T-helper 2 cell treated with Interferon-gamma antibody and Interleukin-4, amounts not matched to agents 100 ng/mL and 5 ng/mL, for 36 hours (primary cell): Measurements from ENCODE around the gene ARHGAP31. TPM values are rescaled to one million over a fixed set of nuclear protein-coding genes. Genes with fewer than 3 reads are reported as not detected.
"Not testable (repeated sequence)": the region's sequence is repeated elsewhere in the genome, so short reads cannot be mapped to it uniquely, and the experiment has no call there.

ENCODE experiments used
- intact Hi-C: fragments of 100-400 bp; cut with micrococcal nuclease; formaldehyde crosslinking; loops from one replicate; pipeline ENCODE4 v1.15.1; 2023
- total RNA-seq: library from RNA; stranded (reverse); gene quantifications from 2 replicates; pipeline ENCODE4 v1.2.3, GENCODE V29; 2022

ARHGAP31 gene
- total RNA-seq, 1 donor from 2014 or later: 2.7 TPM

DNA sequence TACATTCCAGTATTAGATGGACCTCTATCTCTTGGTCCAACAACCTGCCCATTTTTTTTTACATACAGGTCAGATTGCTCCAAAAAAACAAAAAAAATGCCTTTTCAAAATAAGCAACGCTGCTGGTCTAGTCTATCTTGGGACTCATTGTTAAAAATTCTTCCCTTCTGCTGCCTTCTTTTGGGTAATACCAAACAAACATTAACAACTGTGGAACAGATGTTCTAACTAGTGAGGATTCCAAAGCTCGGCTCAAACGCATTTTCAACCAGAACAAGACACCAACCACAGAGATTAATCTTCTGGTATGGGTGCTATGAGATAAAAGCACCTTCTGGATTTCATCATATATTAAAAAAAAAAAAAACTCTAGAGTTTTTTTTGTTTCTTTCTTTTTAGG is 24.7 kb downstream of the ARHGAP31 start:
- intact Hi-C loops: no loop called here

DNA sequence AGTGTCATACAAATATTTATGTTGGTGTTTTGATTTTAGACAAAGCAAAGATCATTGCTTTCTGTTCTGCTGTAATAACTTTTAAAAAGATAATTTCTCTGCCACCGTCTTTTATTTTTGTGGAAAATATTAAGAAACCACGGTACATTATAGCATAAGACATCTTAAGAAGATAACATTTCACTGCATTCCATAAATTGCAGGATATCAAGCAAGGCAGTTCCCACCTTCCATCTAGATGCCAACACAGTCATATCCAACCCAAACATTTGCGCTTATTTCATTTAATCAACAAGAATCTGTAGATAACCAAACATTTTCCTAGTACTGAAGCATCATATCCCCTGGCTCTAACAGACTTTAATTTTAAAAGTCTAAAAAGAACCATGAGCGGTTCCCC is 25.1 kb downstream of the ARHGAP31 start:
- intact Hi-C loops: no loop called here

DNA sequence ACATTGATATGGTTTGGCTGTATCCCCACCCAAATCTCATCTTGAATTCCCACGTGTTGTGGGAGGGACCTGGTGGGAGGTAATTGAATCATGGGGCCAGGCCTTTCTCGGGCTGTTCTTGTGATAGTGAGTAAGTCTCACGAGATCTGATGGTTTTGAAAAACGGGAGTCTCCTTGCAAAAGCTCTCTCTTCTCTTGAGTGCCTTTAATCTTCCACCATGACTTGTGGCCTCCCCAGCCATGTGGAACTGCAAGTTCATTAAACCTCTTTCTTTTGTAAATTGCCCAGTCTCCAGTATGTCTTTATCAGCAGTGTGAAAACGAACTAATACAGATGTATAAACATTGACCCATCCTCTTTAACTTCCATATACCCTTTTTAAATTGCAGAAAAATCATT is 26.6 kb downstream of the ARHGAP31 start:
- intact Hi-C loops: loop anchor here (5.0 to 10.0 kb wide), 4 partner anchors 46 to 1422 kb away; partner anchors contain the start of genes GTF2E1, LRRC58 and RABL3

DNA sequence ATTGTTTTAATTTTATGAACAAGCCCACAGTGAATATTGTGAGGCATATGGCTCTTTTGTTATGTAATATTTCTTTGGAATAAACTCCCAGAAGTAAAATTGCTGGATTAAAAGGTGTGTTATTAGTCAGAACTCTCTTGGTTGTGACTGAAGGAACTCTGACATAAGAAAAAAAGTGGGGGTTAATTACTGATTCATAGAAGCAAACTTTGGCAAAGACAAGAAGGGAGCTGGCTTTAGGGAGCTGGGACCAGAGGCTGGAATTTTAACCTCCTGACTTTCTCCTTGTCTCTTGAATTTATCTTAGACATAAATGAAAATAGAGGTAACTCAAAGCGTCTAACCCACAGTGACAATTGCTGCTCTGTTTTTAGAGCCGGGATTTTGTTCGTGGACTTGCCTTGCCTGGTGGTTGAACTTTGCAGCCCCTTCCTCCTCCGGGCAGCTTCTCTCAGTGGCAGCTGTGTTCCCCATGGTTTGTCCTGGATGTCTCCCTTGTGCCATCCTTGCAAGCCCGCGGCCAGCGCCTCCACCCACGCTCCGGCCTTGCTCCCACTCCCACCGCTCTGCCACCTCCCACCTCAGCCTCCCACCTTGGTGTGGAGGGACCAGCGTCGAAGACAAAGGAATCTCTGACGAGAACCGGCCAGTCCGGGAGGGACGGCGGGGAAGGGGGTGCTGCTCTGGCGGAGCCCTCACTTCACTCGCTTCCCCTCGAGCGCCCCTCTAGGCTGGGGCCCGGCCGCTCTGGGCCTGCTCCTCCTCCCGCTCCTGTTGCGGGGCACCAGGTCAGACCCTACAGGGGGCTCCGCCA is 28.0 kb downstream of the ARHGAP31 start:
- intact Hi-C loops: loop anchor here (2.0 to 10.0 kb wide), 5 partner anchors 31 to 1420 kb away; partner anchors contain the start of genes GTF2E1, LRRC58 and RABL3

DNA sequence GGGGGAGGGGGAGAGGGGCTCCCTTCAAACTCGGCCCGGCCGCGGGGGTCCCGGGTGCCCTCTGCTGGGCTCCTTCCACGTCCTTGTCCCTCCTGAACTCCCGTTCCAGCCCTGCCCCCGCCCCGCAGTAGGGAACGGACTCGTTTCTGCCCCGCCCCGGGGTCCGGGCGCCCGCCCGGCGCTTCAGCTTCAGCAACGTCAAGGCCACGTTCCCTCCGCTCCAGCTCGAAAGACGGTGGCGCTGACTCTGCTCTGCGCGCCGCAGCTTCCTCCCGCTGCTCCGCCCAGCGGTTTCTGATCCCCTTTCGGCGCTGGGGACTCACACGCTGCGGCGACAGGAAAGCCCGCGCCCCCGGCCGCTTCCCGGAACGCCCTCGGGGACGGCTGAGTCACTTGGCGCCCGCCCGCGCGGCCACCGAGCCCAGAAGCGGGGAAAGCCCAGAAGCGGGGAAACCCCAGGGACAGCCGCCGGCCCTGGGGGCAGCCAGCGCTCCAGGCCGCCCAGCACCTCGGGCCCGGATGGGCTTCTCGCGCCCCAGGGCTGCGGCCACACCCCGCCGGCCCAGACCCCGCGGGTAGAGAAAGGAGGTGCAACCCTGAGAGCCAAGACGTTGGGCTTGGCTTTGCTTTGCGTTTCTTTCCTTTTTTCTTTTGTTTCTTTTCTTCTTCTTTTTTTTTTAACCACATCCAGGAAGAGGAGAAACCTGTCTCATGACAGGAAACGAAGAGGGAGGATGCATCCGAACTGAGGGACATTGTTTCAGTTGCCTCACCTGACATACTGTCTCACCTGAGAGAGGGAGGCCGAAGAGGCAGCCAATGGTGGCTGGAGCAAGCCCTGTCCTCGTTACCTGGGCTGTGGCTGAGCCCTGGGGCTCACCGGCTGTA is 28.9 kb downstream of the ARHGAP31 start:
- intact Hi-C loops: loop anchor here (1.0 to 10.0 kb wide), 10 partner anchors 29 to 1419 kb away; partner anchors contain the start of genes ARHGAP31, CD80, COX17 and GTF2E1

DNA sequence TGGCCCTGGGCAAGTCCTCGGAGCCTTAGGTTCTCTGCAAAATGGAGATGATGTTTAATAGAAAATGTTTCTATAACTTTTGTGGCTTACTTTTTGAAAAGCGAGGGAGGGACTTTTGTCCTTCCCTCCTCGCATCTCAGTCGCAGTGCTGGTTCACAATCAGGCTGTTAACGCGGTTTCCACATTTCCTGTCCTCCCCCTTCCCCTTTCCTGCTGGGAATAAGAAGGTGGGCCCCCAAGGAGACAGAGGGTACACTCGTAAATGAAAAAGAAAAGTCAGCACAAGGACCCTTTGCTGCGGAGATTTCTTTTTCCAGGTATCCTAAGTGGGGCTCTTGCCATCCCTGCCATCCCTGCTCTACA is 29.5 kb downstream of the ARHGAP31 start:
- intact Hi-C loops: loop anchor here (1.0 to 10.0 kb wide), 10 partner anchors 29 to 1419 kb away; partner anchors contain the start of genes ARHGAP31, CD80, COX17 and GTF2E1

DNA sequence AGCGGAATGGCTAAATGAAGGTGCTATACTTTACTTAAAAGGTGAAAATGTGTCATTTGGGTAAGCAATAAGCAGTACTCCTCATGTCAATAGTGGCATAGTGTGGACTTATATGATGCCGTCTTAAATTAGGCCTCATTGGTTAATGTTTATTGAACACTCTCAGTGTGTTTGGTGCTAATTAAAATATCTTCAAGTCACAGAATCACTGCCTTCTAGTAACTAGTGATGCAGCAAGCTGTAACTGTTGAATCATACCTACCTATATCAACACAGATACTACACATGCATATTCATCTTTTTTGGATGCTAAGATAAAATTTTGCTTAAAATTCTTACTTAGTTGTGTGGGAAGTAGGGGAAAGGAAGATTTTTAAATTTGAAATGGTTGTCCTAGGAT is 30.7 kb downstream of the ARHGAP31 start:
- intact Hi-C loops: loop anchor here (5.0 to 10.0 kb wide), 4 partner anchors 50 to 1417 kb away; partner anchors contain the start of genes GTF2E1, LRRC58 and RABL3

DNA sequence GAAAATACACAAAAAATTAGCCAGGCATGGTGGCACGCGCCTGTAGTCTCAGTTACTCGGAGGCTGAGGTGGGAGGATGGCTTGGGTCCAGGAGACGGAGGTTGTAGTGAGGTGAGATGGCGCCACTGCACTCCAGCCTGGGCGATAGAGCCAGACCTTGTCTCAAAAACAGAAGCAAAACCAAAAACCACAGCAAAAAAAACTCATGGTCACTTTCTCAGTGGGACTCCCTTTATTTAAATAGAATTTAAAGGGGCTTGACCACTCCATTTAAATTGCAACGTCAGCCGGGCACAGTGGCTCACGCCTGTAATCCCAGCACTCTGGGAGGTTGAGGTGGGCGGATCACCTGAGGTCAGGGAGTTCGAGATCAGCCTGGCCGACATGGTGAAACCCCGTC is 32.8 kb downstream of the ARHGAP31 start:
- intact Hi-C loops: loop anchor here (10.0 kb wide), 2 partner anchors 52 to 1018 kb away; partner anchors contain the start of gene LRRC58

DNA sequence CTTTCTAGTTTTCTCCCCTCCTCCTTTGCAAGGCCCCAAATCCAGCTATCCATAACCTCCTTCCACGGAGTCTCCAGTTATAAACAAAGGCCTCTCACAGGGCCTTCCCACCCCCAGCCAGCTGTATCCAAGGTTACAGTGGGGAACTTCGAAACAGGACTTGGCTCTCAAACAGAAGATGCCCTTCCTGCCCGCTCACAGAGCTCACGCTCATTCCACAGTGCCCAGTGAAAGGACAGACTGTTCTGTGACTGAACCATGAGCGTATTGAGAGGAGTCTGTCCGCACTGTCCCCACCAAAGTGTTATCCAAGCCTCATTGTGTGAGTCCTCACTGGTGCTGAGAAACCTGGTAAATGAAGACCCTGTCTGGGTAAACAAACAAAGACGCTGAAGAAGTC is 35.4 kb downstream of the ARHGAP31 start:
- intact Hi-C loops: loop anchor here (10.0 kb wide), 2 partner anchors 55 to 1015 kb away; partner anchors contain the start of gene LRRC58

DNA sequence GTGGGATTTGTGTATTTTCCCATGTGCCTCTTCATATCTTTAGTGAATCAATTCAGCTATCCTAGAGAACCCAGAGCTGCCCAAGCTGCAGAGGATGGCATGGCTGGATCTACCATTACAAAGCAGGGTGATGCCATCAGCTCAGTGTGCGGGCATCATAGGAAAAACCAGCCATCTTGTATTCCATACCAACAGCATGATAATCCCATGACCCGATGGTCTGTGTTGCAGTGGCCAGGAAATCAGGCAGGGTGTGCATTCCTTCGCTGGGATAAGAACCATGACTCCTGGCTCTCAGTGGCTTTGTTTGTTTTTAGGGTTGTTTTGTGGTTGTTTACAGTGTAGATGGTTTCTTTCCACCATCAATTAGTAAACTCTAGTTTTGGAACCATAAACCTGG is 36.0 kb downstream of the ARHGAP31 start:
- intact Hi-C loops: no loop called here

DNA sequence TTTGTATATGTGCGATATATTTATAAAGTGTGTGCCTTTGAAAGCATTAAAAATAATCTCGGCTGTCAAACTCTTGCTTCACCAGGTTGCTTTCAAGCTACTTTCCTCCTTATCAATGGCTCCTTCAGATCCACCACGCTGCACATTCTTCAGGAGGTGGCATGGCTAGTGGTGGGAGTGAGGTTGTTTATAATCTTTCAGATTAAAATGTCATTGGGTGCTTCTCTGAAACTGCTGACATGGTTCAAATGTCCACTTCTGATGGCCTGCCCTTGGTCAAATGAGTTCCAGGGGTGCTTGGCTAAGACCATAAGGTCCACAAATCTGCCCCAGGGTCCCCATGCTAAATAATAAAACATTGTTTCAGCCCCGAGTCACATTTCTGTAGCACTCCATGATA is 36.7 kb downstream of the ARHGAP31 start:
- intact Hi-C loops: no loop called here

DNA sequence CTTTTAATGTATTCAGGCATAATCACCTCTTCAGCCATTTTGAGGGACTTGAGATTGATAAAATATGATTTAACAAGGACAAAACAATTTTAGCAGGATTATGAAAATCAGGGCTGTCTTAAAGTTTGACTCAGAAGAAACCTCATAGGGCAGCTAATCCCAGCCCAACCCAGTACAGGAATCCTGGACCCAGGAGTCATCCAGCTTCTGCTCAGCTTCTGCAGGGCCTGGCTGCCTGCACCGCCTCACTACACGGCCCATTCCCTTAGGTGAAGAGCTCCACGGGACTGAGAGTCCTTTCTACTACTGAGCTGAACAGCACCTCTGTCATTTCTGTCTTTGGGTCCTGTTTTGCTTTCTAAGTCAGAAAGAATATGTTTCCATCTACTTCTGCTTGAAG is 37.5 kb downstream of the ARHGAP31 start:
- intact Hi-C loops: no loop called here

DNA sequence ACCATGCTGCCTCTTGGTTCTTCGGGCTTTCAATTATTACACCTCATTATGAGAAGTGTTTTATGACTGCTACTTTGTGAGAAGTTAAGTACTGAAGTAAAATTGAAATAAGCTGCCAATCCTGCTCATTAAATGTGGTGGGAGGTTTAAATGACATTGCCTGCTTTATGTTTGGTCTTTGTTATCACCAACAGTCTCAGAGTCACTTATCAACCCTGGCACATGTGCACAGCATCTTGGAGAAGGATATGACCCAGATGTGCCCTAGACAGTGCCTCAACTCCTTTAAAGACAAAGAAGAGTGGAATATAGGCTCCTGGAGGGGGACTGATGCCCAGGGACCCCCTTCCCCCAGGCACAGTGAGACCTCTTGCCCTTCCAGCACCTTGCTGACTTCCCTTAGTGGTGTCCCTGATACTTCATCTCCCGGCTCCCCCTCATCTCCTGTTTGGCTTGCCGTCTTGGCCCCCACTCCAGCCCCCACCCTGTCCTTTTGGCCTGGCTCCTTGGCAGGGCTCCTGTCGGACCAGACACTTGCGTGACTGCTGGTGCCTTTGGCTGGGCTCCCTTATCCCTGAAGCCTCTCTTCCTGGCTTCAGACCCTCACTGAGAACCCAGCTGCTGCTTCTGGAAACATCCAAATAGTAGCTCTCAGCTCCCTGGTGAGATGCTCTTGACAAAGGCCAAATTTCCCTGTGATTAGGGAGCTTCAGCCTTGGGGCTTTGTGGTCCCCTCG is 39.8 kb downstream of the ARHGAP31 start:
- intact Hi-C loops: no loop called here

DNA sequence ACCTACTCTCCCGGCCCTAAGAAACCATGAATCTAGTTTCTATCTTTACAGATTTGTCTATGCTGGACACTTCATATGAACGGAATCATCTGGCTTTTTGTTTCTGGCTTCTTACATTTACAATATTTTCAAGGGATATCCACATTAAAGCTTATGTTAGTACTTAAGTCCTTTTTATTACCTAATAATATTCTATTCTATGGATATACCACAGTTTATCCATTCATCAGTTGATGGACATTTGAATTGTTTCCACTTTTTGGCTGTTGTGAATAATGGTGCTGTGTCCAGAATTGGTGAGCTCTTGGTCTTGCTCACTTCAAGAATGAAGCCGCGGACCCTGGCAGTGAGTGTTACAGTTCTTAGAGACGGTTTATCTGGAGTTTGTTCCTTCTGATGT is 42.6 kb downstream of the ARHGAP31 start:
- intact Hi-C loops: no loop called here

DNA sequence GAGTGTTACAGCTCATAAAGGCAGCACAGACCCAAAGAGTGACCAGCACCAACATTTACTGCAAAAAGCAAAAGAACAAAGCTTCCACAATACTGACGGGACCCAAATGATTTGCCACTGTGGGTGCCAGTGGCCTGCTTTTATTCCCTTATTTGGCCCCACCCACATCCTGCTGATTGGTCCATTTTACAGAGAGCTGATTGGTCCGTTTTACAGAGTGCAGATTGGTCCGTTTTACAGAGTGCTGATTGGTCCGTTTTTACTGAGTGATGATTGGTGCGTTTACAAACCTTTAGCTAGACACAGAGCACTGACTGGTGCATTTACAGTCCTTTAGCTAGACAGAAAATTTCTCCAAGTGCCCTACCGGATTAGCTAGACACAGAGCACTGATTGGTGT is 43.2 kb downstream of the ARHGAP31 start:
- intact Hi-C loops: not testable (repeated sequence)

DNA sequence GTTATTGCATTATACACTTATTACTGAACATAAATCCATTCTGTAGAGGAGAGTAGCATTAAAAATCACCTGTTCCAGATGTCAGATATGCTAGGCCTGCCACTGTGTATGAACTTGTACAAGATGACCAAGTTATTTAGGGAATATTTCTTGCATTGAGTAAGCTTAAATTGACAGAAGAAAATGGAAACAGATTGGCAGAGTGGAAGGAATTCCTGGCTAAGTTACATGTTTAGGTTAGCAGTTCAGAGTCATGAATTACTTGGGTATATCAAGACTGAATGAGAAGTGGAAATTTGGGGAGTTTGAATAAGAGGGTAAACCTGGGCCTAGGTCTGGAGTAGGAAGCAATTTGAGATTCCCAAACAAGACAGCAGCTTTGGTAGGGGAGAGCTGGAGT is 44.6 kb downstream of the ARHGAP31 start:
- intact Hi-C loops: no loop called here

DNA sequence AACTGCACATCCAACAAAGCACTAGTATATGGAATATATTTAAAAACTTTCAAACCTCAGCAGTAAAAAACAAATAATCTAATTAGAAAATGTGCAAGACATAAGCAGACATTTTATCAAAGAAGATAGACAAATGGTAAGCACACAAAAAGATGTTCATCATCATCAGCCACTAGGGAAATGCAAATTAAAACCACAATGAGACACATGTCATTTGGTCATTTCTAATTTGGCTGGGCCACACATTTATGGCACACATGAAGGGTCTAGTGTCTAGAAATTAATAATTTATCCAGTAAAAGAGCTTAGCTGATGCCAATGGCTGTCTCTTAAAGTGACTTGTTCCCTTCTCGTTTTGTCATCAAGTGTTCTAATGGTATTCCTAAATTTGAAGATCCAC is 45.8 kb downstream of the ARHGAP31 start:
- intact Hi-C loops: loop anchor here (10.0 kb wide), 1 partner anchor 455 kb away; no protein-coding TSS in a partner anchor

DNA sequence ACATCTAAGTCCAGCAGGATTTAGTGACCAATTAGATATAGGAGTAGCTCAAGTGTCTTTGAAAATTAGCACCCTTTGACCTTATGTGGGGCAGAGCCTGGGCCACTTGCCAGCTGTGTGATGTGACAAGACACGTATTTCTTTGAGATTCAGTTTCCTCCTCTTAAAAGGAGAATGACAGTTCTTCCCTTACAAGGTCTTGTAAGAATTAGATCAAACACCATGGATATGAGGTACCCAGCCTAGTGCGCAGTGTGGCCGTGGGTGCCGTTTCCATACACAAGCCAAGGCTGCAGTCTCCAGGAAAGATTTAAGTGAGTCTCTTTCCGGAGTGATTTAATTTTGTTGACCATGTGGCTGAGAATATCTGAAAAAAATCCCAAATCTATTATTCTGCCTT is 46.3 kb downstream of the ARHGAP31 start:
- intact Hi-C loops: loop anchor here (10.0 kb wide), 1 partner anchor 456 kb away; no protein-coding TSS in a partner anchor

DNA sequence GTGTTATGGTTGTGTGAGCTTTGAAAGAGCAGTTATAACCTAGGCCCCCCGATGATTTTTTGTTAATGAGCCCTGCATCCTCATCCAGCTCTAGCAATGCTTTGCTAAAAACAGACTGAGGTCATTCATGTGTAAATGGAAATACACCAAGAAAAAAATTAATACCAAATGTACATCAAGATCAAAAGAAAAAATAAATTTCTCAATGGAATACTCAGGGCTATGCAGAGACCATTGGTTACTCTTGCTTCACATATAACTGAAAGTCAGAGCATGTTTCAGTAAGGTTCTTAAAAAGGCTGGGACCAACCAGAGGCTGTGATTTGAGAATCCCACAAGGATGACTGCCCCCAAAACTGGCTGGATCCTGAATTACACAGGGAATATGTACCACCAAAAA is 48.0 kb downstream of the ARHGAP31 start:
- intact Hi-C loops: loop anchor here (10.0 kb wide), 1 partner anchor 457 kb away; no protein-coding TSS in a partner anchor

DNA sequence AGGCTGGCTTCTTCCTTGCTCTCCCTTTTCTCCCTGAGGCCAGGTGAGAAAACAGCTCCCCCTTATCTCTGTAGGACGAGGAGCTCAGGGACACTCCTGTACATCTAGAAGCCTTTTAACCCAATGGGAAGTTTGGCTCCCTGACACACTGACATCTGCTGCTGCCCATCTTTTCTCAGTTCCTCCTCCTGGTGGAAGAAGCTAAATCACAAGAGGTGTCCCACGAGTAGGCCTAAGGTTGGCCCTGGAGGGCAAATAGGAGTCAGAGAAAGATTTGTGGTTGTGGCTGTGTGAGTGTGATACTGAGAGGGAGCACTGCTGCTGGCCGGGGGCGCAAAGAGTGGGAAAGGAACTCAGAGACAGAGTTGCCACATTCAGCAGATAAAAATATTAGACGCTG is 49.5 kb downstream of the ARHGAP31 start:
- intact Hi-C loops: loop anchor here (10.0 kb wide), 1 partner anchor 459 kb away; no protein-coding TSS in a partner anchor

DNA sequence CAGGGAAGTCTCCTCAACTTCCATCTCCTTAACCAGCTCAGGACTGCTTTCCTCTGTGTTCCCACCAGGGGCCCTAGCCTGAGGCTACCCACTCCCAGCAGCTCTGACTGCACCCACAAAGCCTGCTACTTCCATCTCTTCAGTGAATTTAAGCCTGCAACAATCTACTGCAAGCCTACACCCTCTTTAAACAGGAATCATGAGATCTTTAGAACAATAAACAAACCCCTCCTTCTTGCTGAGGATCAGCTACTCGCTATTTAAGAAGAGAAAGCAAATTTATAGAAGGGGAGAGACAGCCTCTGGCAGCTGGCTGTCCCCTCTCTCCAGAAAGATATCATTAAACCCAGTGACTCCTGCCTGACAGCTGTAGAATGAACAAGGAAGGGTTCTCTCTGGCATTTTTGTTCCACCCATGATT is 51.9 kb downstream of the ARHGAP31 start:
- intact Hi-C loops: loop anchor here (10.0 kb wide), 1 partner anchor 461 kb away; no protein-coding TSS in a partner anchor
